ENCODE measurements around the gene SDC1.

DNA sequence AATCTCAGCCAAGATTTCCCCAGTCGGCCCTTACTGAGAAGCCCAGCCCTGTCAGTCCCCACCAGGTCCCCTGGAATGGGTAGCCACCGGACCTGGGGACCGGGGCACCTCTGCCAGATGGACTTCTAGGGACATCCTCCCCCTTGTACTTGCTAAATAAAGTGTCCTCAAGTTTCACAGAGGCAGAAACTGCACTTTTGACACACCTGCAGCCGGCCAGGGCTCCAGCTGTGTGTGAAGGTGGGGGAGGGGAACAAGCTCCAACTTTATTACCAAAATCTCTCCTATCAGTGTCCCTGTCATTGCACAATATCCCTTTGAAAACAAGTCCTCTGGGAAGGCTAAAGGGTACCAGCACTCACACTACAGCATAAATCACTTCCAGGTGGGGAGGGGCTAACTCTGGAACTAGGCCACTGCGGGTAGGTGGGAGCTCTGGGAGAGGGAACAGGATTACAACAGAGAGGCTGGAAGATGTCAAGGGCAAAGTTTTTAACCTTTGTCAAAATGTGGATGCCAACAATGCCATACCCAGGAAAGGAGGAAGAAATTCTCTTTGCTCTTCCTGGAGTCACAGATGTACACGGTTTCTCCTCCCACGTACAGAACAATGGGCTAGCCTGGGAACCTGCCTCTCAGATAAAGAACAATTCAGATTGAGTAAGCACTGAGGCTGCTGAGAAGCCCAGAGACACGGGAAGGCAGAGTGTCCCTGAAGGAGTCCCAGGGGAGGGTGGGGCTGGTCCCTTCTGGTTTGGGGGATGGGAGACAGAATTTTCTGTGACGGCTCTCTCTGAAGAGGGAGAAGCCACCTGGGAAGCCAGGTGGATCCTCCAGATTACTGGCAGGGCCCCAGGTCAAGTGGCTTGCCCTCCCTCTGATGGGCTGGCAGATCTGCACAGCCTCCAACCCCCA lies 11.0 kb downstream of the SDC1 start:
- no peak for TF ChIP-seq POLR2A (IDR thresholded peaks at IDR 0.05)
- TF ChIP-seq, protein P1, sequence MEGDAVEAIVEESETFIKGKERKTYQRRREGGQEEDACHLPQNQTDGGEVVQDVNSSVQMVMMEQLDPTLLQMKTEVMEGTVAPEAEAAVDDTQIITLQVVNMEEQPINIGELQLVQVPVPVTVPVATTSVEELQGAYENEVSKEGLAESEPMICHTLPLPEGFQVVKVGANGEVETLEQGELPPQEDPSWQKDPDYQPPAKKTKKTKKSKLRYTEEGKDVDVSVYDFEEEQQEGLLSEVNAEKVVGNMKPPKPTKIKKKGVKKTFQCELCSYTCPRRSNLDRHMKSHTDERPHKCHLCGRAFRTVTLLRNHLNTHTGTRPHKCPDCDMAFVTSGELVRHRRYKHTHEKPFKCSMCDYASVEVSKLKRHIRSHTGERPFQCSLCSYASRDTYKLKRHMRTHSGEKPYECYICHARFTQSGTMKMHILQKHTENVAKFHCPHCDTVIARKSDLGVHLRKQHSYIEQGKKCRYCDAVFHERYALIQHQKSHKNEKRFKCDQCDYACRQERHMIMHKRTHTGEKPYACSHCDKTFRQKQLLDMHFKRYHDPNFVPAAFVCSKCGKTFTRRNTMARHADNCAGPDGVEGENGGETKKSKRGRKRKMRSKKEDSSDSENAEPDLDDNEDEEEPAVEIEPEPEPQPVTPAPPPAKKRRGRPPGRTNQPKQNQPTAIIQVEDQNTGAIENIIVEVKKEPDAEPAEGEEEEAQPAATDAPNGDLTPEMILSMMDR (IDR thresholded peaks at IDR 0.05): no peak
